Stimulated activated CD4-positive, alpha-beta T cell treated with anti-CD3 and anti-CD28 coated beads, TNF-alpha, amount 100 ng/mL, for 4 hours (primary cell): ENCODE results near the gene FBXL20.
"Not testable (repeated sequence)": the region's sequence is repeated elsewhere in the genome, so short reads cannot be mapped to it uniquely, and the experiment has no call there.

ENCODE experiments used
- DNase-seq, 3 experiments: peaks; one replicate each; pipeline ENCODE4 v3.0.0-alpha.2; 2020; ENCODE audit warnings: low read depth in 3 of 3

Gene FBXL20

DNA sequence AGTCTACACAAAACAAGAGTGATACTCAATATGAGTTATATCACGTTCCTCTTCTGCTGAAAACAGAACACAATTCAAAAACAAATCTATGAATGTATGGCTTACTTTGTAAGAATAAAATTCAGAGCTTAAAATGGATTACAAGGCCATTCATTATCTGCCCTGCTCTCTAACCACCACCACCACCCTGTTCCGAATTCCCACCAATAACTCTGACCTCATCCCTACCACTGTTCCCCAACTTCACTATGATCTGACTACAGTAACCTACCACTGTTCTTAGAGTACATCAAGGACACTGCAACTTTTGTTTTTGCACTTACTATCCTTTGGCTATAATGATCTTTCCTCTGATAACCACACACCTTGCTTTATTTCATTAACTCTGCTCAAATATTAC lies 21.3 kb downstream of the FBXL20 start:
- no peak for DNase-seq

DNA sequence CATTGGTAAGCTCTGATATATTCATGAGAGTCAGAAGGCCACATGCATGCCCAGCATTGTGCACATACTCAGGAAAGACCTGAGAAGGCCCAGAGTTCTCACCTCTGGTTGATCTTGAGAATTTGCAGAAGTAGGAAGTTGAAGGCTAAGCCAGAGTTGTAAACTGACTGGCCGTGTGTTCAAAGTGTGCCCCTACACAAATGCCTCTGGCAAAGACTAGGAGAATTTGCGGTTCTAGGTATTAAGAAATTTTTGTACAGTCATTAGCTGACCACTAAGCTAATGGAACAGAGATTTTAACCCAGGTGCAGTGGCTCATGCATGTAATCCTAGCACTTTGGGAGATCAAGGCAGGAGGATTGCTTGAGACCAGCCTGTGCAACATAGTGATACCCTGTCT lies 25.0 kb downstream of the FBXL20 start:
- no peak for DNase-seq

DNA sequence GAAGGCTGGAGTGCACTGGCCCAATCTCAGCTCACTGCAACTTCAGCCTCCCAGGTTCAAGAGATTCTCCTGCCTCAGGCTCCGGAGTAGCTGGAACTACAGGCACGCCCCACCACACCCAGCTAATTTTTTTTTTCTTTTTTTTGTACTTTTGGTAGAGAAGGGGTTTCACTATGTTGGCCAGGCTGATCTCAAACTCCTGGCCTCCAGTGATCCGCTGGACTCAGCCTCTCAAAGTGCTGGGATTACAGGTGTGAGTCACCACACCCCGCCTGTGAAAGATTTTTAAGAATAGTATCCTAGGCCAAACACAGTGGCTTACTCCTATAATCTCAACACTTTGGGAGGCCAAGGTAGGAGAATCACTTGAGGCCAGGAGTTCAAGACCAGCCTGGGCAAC lies 33.6 kb downstream of the FBXL20 start:
- DNase-seq, result not testable (repeated sequence)

DNA sequence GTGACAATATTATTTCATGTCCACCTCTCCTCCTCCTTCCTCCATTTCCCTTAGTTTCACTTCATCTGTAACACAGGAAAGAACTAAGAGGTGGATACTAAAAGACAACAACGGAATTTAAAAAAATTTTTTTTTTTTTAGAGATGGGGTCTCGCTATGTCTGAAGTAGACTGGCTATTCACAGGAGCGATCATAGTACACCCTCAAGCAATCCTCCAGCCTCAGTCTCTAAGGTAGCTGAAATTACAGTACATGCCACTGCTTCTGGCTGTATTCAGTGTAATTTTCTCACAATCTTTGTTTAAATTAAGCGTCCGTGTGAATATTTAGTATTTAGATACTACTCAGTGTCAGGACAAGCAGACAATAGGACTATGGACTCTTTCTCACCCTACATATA lies 35.6 kb downstream of the FBXL20 start:
- DNase-seq, result no peak

DNA sequence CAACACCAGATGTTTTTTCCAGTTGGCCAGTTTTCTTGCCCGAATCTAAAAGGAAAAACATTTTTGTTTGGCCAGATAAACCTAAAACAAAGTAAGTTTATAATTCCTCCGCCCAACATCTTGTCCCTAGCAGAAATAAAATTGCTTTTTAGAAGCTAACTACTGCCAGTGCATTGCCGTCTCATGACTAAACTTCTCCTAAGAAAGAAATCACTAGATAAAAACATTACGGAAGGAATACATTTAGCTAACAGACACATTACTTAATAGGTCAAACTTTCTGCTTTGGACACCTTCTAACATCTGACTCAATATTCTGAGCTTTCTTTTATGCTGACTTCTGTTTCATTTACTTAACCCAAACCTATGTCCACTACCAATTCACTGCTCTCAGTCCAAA lies 36.2 kb downstream of the FBXL20 start:
- DNase-seq, result no peak

DNA sequence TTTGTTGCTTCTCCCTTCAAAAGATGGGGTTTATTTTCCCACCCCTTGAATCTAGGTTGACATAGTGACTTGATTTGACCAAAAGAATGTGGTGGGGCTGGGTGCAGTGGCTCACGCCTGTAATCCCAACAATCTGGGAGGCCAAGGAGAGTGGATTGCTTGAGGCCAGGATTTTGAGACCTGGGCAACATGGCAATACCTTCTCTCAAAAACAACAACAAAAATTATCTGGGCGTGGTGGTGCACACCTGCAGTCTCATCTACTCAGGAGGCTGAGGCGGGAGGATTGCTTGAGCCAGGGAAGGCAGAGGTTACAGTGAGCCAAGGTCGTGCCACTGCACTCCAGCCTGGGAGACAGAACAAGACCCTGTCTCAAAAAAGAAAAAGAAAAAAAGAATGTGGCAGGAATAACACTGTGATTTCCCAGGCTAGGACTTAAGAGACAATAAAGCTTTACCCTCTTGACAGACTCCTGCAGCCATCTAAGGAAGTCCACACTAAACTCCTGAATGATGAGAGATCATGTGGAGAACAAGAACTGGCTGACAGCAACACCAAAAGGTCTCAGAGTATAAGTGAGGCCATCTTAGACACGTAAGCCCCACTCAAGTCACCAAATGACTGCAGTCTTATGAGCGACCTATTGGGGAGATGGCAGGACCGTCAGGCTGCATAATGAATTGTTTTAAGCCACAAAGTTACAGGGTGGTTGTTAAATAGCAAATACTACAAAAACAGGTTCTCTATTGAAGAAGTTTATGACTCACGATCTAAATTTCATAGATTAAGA lies 37.0 kb downstream of the FBXL20 start:
- DNase-seq, result no peak

DNA sequence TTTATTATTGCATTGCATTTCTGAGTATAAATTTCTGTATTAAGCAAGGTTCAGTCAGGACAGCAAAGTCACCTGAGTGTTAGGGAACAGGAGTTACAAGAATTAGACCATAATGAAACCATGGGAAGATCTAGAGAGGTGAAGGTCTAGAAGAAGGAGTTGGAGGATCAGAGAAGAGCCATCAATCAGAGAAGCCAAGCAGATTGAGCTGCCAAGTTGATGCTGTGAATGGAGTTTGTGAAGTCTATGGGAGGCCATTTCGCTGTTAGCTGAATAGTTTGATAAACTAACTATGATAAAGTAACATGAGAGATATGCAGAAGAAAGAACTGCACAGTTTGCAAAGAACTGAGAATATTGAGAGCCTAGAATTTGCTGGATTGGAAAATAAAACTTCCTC lies 40.4 kb downstream of the FBXL20 start:
- no peak for DNase-seq

DNA sequence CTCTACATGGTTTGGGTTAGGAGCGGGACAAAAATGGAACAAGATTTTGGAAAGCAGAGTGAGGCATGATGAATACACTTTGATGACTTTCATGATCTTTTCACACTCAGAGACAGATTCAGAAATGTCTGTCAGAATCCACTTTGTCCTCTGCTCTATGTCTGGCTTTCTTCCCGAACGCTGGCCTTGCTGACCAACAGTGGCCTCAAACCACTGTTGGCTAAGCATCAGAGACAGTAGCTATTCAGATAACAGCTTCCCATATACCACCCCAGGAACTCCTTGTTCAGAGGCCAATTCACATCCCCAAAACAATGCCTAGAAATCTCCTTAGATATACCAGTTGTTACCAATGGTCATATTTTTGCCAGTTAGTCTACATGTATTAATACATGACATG lies 40.9 kb downstream of the FBXL20 start:
- no peak for DNase-seq

DNA sequence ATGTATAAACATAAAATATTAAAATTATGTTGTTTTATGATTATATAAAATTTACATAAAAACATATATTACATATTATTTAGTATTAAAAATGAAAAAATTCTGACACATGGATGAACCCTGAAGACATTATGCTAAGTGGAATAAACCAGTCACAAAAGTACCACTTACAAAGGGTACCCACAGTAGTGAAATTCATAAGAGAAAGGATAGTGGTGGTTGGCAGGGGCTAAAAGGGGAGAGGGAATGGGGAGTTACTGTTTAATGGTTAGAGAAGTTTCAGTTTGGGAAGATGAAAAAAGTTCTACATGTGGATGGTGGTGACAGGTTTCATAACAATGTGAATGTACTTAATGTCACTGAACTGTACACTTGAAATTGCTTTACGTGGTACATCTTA lies 41.4 kb downstream of the FBXL20 start:
- no peak for DNase-seq

DNA sequence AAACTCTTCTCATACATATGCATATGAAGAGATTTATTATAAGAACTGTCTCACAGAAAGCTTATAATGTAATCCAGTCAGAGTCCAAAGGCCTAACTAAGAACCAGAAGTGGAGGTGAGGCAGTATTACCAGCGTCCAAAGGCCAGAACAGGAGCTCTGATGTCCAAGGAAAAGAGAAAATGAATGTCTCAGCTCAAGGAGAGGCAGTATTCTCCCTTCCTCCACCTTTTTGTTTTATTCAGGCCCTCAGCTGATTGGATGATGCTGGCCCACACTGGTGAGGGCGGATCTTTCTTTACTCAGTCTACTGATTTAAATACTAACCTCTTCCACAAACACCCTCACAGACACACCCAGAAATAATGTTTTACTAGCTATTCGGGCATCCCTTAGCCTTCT lies 43.4 kb downstream of the FBXL20 start:
- no peak for DNase-seq

DNA sequence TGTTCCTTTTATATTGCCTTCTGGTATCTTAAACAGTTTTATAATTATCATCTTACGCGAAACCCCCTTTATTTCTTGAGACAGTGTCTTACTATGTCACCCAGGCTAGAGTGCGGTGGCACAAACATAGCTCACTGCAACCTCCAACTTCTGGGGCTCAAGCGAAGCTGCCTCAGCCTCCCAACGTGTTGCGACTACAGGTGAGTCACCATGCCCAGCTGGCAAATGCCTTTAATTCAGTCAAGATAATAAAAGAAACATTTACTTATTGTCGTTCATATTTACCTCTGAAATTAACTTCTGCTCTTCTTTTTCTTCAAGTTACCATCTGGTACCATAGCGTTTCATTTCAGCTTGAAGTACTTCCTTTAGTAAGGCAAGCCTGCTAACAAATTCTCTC lies 43.9 kb downstream of the FBXL20 start:
- no peak for DNase-seq

DNA sequence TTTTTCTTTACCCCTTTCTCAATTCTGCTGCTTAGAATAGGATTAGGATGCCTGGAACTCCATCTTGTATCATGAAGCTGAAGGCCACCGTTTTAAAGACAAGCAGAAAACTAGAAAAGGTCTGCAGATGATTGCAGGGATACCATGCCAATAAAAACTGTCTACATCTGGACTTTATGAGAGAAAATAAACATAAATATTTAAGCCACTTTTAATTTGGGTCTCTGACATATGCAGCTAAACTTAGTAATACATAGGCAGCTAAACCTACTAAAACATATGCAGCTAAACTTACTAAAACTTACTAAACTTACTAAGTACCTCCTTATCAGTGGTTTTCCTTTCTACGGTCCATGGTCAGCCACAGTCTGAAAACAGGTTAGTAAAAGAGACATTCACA lies 48.4 kb downstream of the FBXL20 start:
- DNase-seq, result no peak

DNA sequence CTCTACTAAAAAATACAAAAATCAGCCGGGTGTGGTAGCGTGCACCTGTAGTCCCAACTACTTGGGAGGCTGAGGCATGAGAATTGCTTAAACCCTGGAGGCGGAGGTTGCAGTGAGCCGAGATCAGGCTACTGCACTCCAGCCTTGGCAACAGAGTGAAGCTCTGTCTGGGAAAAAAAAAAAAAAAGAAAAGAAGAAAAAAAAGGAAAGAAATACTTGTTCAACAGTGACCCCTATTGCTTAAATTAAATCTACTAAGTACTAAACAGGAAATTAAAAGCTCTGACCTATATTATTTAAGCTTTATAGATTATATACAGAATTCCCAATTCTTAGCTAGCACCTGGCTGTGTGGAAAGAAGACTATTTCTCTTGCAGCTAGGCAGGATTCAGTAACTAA lies 48.9 kb downstream of the FBXL20 start:
- no peak for DNase-seq

DNA sequence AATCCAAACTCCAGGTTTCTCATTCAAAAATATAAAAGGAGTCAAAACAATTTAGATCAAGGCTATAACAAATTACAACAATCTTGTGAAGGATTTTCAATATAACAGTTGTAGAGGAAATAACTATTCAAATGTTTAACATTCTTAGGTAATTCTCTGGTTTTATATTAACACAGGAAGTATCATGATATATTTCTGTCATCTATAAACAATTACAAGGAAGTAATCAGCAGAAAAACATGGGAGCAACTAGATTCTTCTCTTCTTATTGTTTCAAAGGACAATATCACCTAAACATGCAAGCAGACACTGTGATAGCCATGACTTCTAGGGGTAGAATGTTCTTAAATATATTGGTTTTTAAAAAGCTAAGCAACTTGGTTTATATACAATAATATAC lies 49.9 kb downstream of the FBXL20 start:
- DNase-seq, result no peak

DNA sequence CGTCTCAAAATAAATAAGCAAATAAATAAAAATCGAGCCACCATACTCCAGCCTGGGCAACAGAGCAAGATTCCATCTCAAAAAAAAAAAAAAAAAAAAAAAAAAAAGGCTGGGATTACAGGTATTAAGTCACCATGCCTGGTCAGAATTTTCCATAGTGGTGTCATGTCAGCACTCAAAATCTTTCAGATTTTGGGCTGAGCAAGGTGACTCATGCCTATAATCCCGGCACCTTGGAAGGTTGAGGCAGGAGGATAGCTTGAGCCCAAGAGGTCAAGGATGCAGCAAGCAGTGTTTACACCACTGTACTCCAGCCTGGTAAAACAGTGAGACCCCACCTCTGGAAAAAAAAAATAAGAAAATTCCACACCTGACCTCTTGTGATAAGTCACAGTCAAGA lies 52.2 kb downstream of the FBXL20 start:
- no peak for DNase-seq

DNA sequence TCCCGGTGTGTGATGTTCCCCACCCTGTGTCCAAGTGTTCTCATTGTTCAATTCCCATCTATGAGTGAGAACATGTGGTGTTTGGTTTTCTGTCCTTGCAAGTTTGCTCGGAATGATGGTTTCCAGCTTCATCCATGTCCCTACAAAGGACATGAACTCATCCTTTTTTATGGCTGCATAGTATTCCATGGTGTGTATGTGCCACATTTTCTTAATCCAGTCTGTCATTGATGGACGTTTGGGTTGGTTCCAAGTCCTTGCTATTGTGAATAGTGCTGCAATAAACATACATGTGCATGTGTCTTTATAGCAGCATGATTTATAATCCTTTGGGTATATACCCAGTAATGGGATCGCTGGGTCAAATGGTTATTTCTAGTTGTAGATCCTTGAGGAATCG lies 54.6 kb downstream of the FBXL20 start:
- not testable (repeated sequence) for DNase-seq

DNA sequence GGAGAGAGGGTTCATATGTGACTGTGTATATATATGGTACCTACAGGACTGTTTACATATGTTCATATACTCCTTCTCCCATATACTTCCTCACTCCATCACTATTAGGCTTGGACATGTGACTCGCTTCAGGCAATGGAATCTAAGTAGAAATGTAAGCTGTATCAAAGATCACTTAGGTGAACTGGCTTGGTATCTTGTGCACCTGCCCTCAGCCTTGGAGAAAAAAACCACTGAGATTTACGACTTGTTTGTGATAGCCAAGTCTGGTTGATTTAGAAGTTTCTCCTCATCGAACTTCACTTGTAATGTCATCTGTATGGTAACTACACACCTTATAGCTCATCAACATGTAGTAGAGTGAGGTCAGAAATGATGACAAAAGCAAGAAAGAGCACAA lies 59.9 kb downstream of the FBXL20 start:
- DNase-seq, result no peak

DNA sequence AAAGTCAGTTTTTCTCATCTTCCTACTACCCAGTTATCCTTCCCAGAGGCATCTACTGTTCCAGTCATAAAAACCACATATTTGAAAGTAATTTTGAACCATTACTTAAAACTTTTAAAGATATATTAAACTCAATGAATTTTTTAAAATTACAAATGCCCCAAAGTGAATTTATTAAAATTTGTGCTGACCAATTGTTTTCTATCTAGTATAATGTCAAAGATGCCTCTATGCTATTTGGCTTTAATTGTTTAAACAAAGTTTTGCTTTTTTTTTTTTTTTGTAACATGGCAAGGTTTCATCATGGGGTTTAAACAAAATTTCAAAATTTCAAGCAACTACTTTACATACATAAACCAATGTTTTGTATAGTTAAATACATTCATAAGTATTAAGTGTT lies 60.7 kb downstream of the FBXL20 start:
- DNase-seq, result no peak

DNA sequence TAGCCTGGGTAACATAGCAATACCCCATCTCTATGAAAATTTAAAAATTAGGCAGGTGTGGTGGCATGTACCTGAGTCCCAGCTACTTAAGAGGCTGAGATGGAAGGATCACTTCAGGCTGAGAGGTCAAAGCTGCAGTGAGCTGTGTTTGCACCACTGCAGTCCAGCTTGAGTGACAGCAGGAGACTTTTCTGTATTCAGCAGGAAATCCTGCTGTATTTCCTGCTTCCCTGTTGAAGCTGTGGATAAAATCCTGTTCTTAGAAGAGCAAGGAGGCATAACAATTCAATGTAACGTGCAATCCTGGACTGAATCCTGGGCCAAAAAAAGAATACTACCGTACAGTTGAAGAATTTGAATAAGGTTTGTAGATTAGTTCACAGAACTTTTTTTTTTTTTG lies 62.2 kb downstream of the FBXL20 start:
- DNase-seq, result no peak

DNA sequence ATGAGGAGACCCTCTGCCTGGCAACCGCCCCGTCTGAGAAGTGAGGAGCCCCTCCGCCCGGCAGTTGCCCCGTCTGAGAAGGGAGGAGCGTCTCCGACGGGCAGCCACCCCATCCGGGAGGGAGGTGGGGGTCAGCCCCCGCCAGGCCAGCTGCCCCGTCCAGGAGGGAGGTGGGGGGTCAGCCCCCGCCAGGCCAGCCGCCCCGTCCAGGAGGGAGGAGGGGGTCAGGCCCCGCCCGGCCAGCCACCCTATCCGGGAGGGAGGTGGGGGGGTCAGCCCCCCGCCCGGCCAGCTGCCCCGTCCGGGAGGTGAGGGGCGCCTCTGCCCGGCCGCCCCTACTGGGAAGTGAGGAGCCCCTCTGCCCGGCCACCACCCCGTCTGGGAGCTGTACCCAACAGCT lies 63.8 kb downstream of the FBXL20 start:
- not testable (repeated sequence) for DNase-seq

DNA sequence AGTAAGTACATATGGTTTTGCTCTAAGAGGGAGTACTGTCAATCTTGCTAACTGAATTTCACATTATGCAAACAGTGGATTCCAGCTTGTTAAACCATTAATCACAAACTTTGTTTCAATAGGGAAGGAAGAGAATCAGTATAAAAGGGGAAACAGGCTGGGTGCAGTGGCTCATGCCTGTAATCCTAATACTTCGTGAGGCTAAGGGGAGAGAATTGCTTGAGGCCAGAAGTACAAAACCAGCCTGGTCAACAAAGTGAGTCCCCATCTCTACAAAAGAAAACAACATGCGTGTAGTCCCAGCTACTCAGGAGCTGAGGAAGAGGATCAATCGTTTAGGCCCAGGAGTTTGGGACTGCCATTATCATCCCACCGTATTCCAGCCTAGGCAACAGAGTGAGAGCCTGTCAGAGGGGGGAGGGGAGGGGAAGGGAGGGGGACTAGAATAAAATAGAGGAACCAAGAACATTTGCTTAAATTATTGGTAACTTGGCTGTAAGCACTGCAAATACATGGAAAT lies 65.7 kb downstream of the FBXL20 start:
- DNase-seq, result no peak

DNA sequence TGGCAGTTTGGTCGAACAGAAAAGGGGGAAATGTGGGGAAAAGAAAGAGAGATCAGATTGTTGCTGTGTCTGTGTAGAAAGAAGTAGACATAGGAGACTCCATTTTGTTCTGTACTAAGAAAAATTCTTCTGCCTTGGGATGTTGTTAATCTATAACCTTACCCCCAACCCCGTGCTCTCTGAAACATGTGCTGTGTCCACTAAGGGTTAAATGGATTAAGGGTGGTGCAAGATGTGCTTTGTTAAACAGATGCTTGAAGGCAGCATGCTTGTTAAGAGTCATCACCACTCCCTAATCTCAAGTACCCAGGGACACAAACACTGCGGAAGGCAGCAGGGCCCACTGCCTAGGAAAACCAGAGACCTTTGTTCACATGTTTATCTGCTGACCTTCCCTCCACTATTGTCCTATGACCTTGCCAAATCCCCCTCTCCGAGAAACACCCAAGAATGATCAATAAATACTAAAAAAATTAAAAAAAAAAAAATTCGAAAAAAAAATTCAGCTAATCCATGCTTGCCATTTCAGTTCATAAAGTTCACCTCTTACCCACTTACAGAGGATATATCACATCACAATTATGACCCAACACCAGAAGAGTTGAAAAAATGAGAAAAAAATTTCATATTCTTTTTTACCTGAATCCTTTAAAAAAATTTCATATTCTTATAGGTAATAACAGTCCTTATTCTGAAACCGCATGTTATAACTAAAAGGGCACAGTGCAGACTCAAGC lies 67.2 kb downstream of the FBXL20 start:
- DNase-seq, result not testable (repeated sequence)

DNA sequence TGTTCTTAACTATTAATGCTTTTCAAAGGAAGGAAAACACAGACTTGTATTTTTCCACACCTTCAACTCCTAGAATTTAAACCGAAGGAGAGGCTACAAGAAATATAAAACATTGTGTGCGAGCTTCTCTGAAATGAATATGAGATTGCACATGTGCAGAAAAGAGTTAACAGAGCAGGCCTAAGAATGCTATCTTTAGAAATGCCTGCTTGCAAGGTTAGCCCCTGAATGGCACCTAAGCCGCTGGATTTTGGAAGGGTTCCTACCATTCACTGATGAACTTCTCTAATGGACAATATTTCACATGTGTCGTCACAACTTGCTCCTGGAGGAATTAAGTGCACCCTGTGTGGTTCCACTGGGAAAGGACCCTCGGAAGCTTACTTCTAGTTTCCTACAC lies 69.3 kb downstream of the FBXL20 start:
- no peak for DNase-seq
